Skeletal muscle satellite cell (primary cell): ENCODE measurements around the gene CYP3A5.
"Not testable (repeated sequence)": the region's sequence is repeated elsewhere in the genome, so short reads cannot be mapped to it uniquely, and the experiment has no call there.

Experiments used
- H3K27me3 ChIP-seq: 2 replicates; pipeline ENCODE4 v1.7.0; 2013; ENCODE audit warnings: low read length; ENCODE audit not compliant: control insufficient read depth, insufficient read depth
- H3K36me3 ChIP-seq: 2 replicates; pipeline ENCODE4 v1.7.0; 2013; ENCODE audit warnings: mild to moderate bottlenecking, control low read depth, low read length; ENCODE audit not compliant: insufficient read depth
- H3K4me1 ChIP-seq: 2 replicates; pipeline ENCODE4 v1.7.0; 2013; ENCODE audit warnings: low read length; ENCODE audit not compliant: control insufficient read depth, insufficient read depth
- H3K4me2 ChIP-seq: 2 replicates; pipeline ENCODE4 v1.7.0; 2013; ENCODE audit warnings: mild to moderate bottlenecking, low read length
- H3K4me3 ChIP-seq: 2 replicates; pipeline ENCODE4 v1.7.0; 2013; ENCODE audit warnings: low read length
- H3K9ac ChIP-seq: 2 replicates; pipeline ENCODE4 v1.7.0; 2013; ENCODE audit warnings: mild to moderate bottlenecking, low read depth, low read length, moderate library complexity
- H3K9me3 ChIP-seq: replicated peaks from 2 replicates; pipeline ENCODE4 v1.7.0; 2013; ENCODE audit warnings: mild to moderate bottlenecking, control low read depth, low read length

The CYP3A5 gene

DNA sequence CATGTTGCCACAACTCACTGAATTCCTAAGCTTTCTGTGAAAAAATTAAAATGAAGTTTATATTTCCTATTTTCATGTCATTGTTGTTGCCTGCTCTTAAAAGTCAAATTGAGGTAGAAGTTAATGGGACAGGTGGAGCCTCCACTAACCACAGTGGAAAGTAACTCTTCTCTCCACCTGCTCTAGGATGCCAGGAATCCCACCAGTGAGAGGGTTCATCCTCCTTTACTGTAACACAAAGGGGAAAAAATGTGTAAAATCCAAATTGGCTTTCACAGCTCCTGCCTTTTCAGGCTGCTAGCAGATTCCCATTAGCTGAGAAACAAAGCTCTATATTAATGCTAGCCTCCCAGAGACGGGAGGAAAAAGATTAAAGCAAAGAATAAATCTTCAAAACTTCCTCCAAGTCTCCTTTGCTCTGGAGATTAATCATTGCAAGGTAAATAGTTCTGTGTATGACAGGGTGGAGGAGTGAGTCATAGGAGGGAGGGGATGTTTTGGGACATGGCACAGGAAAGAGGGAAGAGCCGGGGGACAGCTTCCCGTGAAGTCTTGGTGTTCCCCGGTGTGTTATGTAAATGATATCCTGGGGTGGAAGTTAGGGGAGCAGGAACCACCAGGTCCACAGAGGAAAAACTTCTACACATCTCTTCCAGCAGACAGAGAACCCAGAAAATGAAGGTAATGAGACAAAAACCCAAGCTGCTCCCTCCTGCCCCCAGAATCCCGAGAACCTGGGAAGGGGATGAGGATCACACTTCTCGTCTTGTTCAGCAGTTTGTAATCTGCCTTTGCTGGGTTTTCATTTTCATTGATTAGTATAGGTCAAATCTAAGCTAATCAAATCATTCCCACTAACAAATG is 19.3 kb upstream of the CYP3A5 start:
- H3K9ac ChIP-seq, H3K4me3 ChIP-seq, H3K4me2 ChIP-seq, H3K36me3 ChIP-seq, H3K9me3 ChIP-seq, H3K4me1 ChIP-seq: not testable (repeated sequence)
- H3K27me3 ChIP-seq: peaks cover 29% of the 10 kb centered on the region

DNA sequence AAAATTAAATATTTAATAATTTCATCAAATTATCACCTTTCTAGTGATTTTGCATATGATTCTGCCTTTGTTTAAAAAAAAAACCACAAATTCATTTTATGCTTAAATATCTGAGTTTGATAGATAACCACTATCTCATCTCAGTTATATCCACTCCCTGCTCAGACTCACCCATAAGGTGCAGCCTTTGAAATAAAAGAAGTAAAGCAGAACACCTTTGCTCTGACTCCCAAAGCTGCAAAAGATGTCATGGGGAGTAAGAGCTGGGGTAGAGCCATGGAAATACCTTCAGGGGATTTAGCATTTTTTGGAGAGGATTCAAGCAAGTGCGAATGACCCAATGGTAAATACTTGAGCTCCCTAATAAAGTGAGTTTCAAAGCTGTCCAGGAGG is 15.1 kb upstream of the CYP3A5 start:
- H3K9ac ChIP-seq: no peak overlapping the region
- H3K36me3 ChIP-seq: no peaks in the 10 kb centered on the region
- no peaks in the 10 kb centered on the region for H3K4me1 ChIP-seq

GRCh38 chr7:99694201-99694911 is 14.6 kb upstream of the CYP3A5 start:
- no peak overlapping the region for H3K4me2 ChIP-seq
- H3K4me1 ChIP-seq: no peaks in the 10 kb centered on the region
- H3K9me3 ChIP-seq: no peaks in the 10 kb centered on the region
- no peak overlapping the region for H3K9ac ChIP-seq
- H3K36me3 ChIP-seq: no peaks in the 10 kb centered on the region
- peaks cover 34% of the 10 kb centered on the region for H3K27me3 ChIP-seq
- H3K4me3 ChIP-seq: no peak overlapping the region

More for the DNA sequence above, 15.1 kb upstream of the CYP3A5 start:
- H3K27me3 ChIP-seq: peaks cover 34% of the 10 kb centered on the region
- no peak overlapping the region for H3K4me2 ChIP-seq
- no peak overlapping the region for H3K4me3 ChIP-seq
- no peaks in the 10 kb centered on the region for H3K9me3 ChIP-seq

DNA sequence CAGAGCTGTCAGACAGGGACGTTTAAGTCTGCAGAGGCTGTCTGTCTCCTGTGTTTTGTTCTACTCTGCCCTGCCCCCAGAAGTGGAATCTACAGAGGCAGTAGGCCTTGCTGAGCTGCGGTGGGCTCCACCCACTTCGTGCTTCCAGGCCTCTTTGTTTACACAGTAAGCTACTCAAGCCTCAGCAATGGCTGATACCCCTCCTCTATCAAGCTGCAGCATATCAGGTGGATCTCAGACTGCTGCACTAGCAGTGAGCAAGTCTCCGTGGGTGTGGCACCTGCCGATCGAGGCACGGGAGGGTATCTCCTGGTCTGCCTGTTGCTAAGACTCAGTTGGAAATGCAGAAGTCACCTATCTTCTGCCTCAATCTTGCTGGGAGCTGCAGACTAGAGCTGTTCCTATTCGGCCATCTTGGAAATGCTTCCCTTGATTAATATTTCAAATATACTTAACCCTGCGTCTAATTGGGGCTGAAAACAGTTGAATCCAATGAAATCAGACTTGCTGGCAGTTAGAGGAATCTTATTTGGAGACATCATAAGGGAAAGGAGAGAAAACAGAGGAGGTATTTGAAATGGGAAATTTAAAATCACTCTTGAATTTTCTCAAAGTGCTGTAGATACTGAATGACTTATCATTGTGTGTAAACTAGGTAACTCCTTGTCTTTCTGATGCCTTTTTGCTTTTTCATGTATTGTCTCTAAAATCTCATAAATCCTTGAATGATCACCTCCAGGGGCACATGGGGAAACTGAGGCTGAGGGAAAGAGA is 13.8 kb upstream of the CYP3A5 start:
- Histone ChIP-seq H3K9ac (no peak overlapping the region), H3K4me3 (no peak overlapping the region), H3K4me1 (no peaks in the 10 kb centered on the region), H3K36me3 (no peaks in the 10 kb centered on the region), H3K9me3 (no peaks in the 10 kb centered on the region), H3K27me3 (peaks cover 34% of the 10 kb centered on the region), H3K4me2 (no peak overlapping the region)

DNA sequence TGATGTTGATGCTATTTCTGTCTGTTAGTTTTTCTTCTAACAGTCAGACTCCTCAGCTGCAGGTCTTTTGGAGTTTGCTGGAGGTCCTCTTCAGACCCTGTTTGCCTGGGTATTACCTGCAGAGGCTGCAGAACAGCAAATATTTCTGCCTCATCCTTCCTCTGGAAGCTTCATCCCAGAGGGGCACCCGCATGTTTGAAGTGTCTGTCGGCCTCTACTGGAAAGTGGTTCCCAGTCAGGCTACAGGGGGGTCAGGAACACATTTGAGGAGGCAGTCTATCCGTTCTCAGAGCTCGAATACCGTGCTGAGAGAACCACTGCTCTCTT is 13.3 kb upstream of the CYP3A5 start:
- no peaks in the 10 kb centered on the region for H3K9me3 ChIP-seq
- no peak overlapping the region for H3K4me2 ChIP-seq
- H3K4me3 ChIP-seq: no peak overlapping the region
- no peaks in the 10 kb centered on the region for H3K4me1 ChIP-seq
- no peak overlapping the region for H3K9ac ChIP-seq
- H3K36me3 ChIP-seq: no peaks in the 10 kb centered on the region
- peaks cover 34% of the 10 kb centered on the region for H3K27me3 ChIP-seq

GRCh38 chr7:99692563-99692962 is 12.8 kb upstream of the CYP3A5 start:
- H3K9me3 ChIP-seq, H3K9ac ChIP-seq, H3K36me3 ChIP-seq, H3K4me2 ChIP-seq, H3K4me3 ChIP-seq, H3K4me1 ChIP-seq: not testable (repeated sequence)
- H3K27me3 ChIP-seq: peaks cover 34% of the 10 kb centered on the region

DNA sequence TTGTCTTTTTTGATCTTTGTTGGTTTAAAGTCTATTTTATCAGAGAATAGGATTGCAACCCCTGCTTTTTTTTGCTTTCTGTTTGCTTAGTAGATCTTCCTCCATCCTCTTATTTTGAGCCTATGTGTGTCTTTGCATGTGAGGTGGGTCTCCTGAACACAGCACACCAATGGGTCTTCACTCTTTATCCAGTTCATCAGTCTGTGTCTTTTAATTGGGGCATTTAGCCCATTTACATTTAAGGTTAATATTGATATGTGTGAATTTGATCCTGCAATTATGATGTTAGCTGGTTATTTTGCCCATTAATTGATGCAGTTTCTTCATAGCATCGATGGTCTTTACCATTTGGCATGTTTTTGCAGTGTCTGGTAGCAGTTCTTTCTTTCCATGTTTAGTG is 11.9 kb upstream of the CYP3A5 start:
- H3K4me2 ChIP-seq, H3K4me1 ChIP-seq, H3K36me3 ChIP-seq, H3K9me3 ChIP-seq, H3K9ac ChIP-seq, H3K4me3 ChIP-seq: not testable (repeated sequence)
- peaks cover 28% of the 10 kb centered on the region for H3K27me3 ChIP-seq

- not testable (repeated sequence) for H3K4me1 ChIP-seq, H3K9me3 ChIP-seq, H3K4me2 ChIP-seq, H3K36me3 ChIP-seq, H3K9ac ChIP-seq, H3K4me3 ChIP-seq
- H3K27me3 ChIP-seq: peaks cover 28% of the 10 kb centered on the region
Measured at GRCh38 chr7:99690918-99691317, 11.1 kb upstream of the CYP3A5 start.

DNA sequence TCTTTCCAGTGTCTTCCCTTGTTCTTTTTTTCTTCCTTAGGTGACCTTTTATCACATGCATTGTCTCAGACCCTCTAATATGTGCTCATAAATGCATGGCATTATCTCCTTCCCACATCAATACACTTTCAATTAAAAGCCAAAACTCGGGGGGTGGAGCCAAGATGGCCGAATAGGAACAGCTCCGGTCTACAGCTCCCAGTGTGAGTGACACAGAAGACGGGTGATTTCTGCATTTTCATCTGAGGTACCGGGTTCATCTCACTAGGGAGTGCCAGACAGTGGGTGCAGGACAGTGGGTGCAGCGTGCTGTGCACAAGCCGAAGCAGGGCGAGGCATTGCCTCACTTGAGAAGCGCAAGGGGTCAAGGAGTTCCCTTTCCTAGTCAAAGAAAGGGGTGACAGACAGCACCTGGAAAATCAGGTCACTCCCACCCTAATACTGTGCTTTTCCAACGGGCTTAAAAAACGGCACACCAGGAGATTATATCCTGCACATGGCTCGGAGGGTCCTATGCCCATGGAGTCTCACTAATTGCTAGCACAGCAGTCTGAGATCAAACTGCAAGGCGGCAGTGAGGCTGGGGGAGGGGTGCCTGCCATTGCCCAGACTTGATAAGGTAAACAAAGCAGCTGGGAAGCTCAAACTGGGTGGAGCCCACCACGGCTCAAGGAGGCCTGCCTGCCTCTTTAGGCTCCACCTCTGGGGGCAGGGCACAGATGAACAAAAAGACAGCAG is 6.2 kb upstream of the CYP3A5 start:
- H3K4me3 ChIP-seq, H3K9ac ChIP-seq, H3K27me3 ChIP-seq, H3K36me3 ChIP-seq, H3K4me2 ChIP-seq, H3K9me3 ChIP-seq, H3K4me1 ChIP-seq: not testable (repeated sequence)

DNA sequence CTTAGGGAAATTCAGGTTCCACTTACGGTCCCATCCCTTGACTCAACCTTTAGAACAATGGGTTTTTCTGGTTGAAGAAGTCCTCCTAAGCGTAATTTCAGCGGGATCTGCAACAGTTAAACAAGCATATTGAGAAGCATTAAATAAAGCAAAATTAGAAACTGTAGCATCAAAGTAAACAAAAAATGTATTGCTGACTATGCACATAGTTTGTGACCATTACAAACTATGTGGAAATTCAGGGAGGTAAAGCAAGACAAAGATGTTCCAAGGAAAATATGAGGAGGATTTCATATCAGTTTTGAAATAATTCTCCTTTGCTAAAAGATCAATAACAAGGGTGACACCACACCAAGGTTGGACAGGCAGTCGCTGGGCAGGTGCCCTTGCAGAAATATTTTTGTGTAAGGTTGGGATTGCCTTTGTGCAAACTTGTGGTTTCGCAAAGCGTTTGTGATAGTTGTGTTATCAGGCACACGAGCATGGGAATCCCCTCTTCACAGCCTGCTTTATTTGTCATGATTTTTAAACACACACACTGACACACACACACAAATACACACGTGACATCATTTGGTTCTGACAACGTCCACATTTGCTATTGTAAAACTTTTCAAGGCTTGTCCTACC is 5.4 kb upstream of the CYP3A5 start:
- Histone ChIP-seq H3K27me3 (peaks cover 6% of the 10 kb centered on the region), H3K9me3 (no peaks in the 10 kb centered on the region), H3K4me2 (no peak overlapping the region), H3K9ac (no peak overlapping the region), H3K4me1 (no peaks in the 10 kb centered on the region), H3K36me3 (no peaks in the 10 kb centered on the region), H3K4me3 (no peak overlapping the region)

GRCh38 chr7:99679032-99679399 is 780 bp downstream of the CYP3A5 start:
- Histone ChIP-seq H3K9ac (no peak overlapping the region), H3K9me3 (no peaks in the 10 kb centered on the region), H3K4me1 (no peaks in the 10 kb centered on the region), H3K36me3 (no peaks in the 10 kb centered on the region), H3K4me3 (no peak overlapping the region), H3K27me3 (peaks cover 19% of the 10 kb centered on the region), H3K4me2 (no peak overlapping the region)
